Measurements from ENCODE around the gene SLC38A10. TPM values are rescaled to one million over a fixed set of nuclear protein-coding genes. Genes with fewer than 3 reads are reported as not detected.

The SLC38A10 gene
- total and polyA plus RNA-seq, 2 of the 4 experiments (the other 2 are of a cell fraction) = 12.7 to 46.7 TPM

- no peaks in the 10 kb centered on the region for H3K9me3 ChIP-seq (ENCODE audit: control insufficient read depth, insufficient read depth, low read length)
- H3K36me3 ChIP-seq (ENCODE audit: control insufficient read depth, insufficient read depth, low read length) = peaks cover 32% of the 10 kb centered on the region
- no peak overlapping the region for H3K4me2 ChIP-seq (ENCODE audit: low read depth, low read length)
- no peak overlapping the region for H4K5ac ChIP-seq (ENCODE audit: low read depth, low read length)
- no peak overlapping the region for H2BK15ac ChIP-seq (ENCODE audit: low read depth, low read length)
- H2AK9ac ChIP-seq (replicated peaks; ENCODE audit: low read depth, low read length, poor library complexity) = no peak overlapping the region
- intact Hi-C loops (cut with micrococcal nuclease) (no loop called here), in situ Hi-C loops (cut with MboI; ENCODE audit: low sequenced_read_pairs) (no loop called here), dilution Hi-C loops (cut with HindIII; ENCODE audit: low sequenced_read_pairs, unreplicated experiment) (no loop called here)
- H3K4me1 ChIP-seq (ENCODE audit: control insufficient read depth, insufficient read depth, low read length) = peaks cover 7% of the 10 kb centered on the region
- H3K23ac ChIP-seq (ENCODE audit: low read depth, low read length) = no peak overlapping the region
- no peak overlapping the region for H2BK5ac ChIP-seq (ENCODE audit: low read depth, low read length, poor library complexity, severe bottlenecking)
- no peak overlapping the region for H3K27ac ChIP-seq (ENCODE audit: insufficient read depth, low read length)
- WGBS, 2 experiments (ENCODE audit: extremely low coverage in 2 of 2, insufficient read length in 1 of 2) = 90% methylated on average over 2 of the region's 16 CpGs; no CpG with 5 or more reads in 1 of the 2 experiments
- no peak overlapping the region for H3K14ac ChIP-seq (replicated peaks; ENCODE audit: low read depth, low read length)
- no TSS peak for BruUV-seq (replicated peaks)
- H3K56ac ChIP-seq (ENCODE audit: extremely low read depth, insufficient read depth, low read length) = no peak overlapping the region
- TF ChIP-seq MXI1 (IDR thresholded peaks at IDR 0.05; ENCODE audit: borderline replicate concordance, low read depth, low read length) (no peak), MAFK (IDR thresholded peaks at IDR 0.05; ENCODE audit: low read depth, low read length) (peak; percentile 43)
- H3K18ac ChIP-seq (ENCODE audit: low read depth, low read length) = no peak overlapping the region
- peaks cover 18% of the 10 kb centered on the region for H4K20me1 ChIP-seq (ENCODE audit: insufficient read depth, low read length)
- H3K9me1 ChIP-seq (ENCODE audit: insufficient read depth, low read length) = peaks cover 6% of the 10 kb centered on the region
- ATAC-seq (ENCODE audit: low read depth) (no peak), DNase-seq (no peak)
- H3K4me3 ChIP-seq (ENCODE audit: insufficient read depth, low read depth, low read length) = no peak overlapping the region
- peaks cover 2 to 24% of the 10 kb centered on the region in 2 experiments; a peak in 3 of 4 replicates for H3K79me1 ChIP-seq (ENCODE audit: low read depth in 1 of 2, low read length in 2 of 2)
- no peak overlapping the region for H2AK5ac ChIP-seq (ENCODE audit: low read depth, low read length)
- H4K8ac ChIP-seq (ENCODE audit: low read depth in 2 of 2, low read length in 2 of 2) = no peak overlapping the region
- POLR2A ChIA-PET (ENCODE audit: unreplicated experiment) = no interaction called here
- no peaks in the 10 kb centered on the region for H3K27me3 ChIP-seq (ENCODE audit: control insufficient read depth, insufficient read depth, low read length)
- H2AFZ ChIP-seq (replicated peaks; ENCODE audit: low read length, poor library complexity) = no peak overlapping the region
- CTCF ChIA-PET = no interaction called here
- no peak overlapping the region for H2BK20ac ChIP-seq (ENCODE audit: low read depth, low read length)
- H3K4ac ChIP-seq (ENCODE audit: low read depth, low read length) = no peak overlapping the region
- no peak overlapping the region for H2BK120ac ChIP-seq (ENCODE audit: low read depth, low read length)
- no peak overlapping the region for H4K91ac ChIP-seq (ENCODE audit: insufficient read depth, low read depth, low read length)
- no peak overlapping the region for H3K9ac ChIP-seq (ENCODE audit: low read depth, low read length)
These were observed 46.5 kb downstream of the SLC38A10 start for GRCh38 chr17:81248649-81249048.

All from IMR-90 (cell line).